Parathyroid adenoma (tissue), 2 donors: ENCODE data around the gene APLP1.
A peak's percentile ranks its signal among the peaks of the same experiment; 100 is the strongest.

Experiments
- H2AFZ ChIP-seq: fragments of 300-600 bp; sonication (generic); one replicate; pipeline ENCODE4 v1.7.0; 2017; ENCODE audit warnings: antibody characterized with exemption, mild to moderate bottlenecking
- H3K27ac ChIP-seq: fragments of 300-600 bp; sonication (generic); one replicate; pipeline ENCODE4 v1.7.0; 2017
- H3K27me3 ChIP-seq: fragments of 300-600 bp; sonication (generic); one replicate; pipeline ENCODE4 v1.7.0; 2017; ENCODE audit warnings: low read length; ENCODE audit not compliant: control insufficient read depth, insufficient read depth
- H3K36me3 ChIP-seq: fragments of 300-600 bp; sonication (generic); one replicate; pipeline ENCODE4 v1.7.0; 2017; ENCODE audit warnings: low read length; ENCODE audit not compliant: control insufficient read depth, insufficient read depth
- H3K4me1 ChIP-seq: fragments of 300-600 bp; sonication (generic); one replicate; pipeline ENCODE4 v1.7.0; 2017; ENCODE audit warnings: control low read depth
- H3K4me2 ChIP-seq: fragments of 300-600 bp; sonication (generic); one replicate; pipeline ENCODE4 v1.7.0; 2017; ENCODE audit warnings: low read length
- H3K4me3 ChIP-seq: fragments of 300-600 bp; sonication (generic); one replicate; pipeline ENCODE4 v1.7.0; 2017; ENCODE audit warnings: low read depth, low read length
- H3K79me2 ChIP-seq: fragments of 300-600 bp; sonication (generic); one replicate; pipeline ENCODE4 v1.7.0; 2017; ENCODE audit warnings: control low read depth
- H3K9ac ChIP-seq: fragments of 300-600 bp; sonication (generic); one replicate; pipeline ENCODE4 v1.7.0; 2017; ENCODE audit warnings: mild to moderate bottlenecking
- H3K9me3 ChIP-seq: fragments of 300-600 bp; sonication (generic); one replicate; pipeline ENCODE4 v1.7.0; 2017; ENCODE audit warnings: low read length; ENCODE audit not compliant: control insufficient read depth
- TF ChIP-seq, protein P1 (sequence below): fragments of 300-600 bp; sonication (generic); IDR thresholded peaks from one replicate; pipeline ENCODE4 v1.7.0; 2017; ENCODE audit warnings: antibody characterized with exemption, mild to moderate bottlenecking
- donor health status: primary hyperparathyroidism.

APLP1 gene

DNA sequence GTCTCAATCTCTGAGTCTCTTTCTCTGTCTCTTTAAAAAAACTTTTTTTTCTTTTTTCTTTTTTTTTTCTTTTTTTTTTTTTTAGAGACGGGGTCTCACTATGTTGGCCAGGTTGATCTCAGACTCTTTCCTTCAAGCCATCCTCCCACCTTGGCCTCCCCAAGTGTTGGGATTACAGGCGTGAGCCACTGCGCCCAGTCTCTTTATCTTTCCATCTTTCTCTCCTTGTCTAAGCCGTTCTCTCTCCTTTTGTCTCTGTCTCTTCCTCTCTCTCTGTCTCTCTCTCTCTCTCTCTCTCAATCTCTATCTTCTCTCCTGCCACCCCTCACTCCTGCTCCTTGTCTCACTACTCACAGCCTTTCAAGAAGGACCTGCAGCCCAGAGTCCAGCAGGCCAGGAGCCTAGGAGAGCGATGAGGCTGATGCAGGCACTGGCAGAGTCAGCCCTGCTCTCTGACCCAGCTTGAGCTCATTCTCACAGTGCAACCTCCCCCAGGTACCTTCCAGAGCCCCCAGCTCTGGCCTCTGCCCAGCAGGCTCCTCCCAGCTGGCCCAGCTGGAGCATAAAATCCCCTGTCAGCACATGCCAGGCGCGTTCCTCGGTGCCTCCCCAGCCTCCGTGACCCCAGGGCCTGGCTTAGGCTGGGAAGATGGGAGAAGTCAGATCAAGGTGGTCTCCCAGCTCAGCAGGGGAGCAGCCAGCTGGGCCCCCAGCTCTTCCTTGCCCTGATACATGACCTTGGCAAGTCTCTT lies 16.2 kb upstream of the APLP1 start, which contains the start of gene NPHS1:
Gene NPHS1 (minus strand): TSS at position 476 of the 752 bp plus-strand sequence. CDS start 667 bp downstream, outside the sequence.
- Histone ChIP-seq H3K9ac (no peak within 1 kb of the TSS), H2AFZ (peak within 1 kb of the TSS; percentile 90), H3K27me3 (no peaks in the 10 kb centered on the region), H3K4me2 (peak within 1 kb of the TSS; percentile 11), H3K4me1 (peaks cover 47% of the 10 kb centered on the region), H3K79me2 (no peaks in the 10 kb centered on the region), H3K9me3 (no peaks in the 10 kb centered on the region), H3K27ac (peak within 1 kb of the TSS; percentile 84), H3K36me3 (no peaks in the 10 kb centered on the region), H3K4me3 (no peak within 1 kb of the TSS)
- TF ChIP-seq, protein P1, sequence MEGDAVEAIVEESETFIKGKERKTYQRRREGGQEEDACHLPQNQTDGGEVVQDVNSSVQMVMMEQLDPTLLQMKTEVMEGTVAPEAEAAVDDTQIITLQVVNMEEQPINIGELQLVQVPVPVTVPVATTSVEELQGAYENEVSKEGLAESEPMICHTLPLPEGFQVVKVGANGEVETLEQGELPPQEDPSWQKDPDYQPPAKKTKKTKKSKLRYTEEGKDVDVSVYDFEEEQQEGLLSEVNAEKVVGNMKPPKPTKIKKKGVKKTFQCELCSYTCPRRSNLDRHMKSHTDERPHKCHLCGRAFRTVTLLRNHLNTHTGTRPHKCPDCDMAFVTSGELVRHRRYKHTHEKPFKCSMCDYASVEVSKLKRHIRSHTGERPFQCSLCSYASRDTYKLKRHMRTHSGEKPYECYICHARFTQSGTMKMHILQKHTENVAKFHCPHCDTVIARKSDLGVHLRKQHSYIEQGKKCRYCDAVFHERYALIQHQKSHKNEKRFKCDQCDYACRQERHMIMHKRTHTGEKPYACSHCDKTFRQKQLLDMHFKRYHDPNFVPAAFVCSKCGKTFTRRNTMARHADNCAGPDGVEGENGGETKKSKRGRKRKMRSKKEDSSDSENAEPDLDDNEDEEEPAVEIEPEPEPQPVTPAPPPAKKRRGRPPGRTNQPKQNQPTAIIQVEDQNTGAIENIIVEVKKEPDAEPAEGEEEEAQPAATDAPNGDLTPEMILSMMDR: no peak

- no peak overlapping the region for H3K4me3 ChIP-seq
- no peaks in the 10 kb centered on the region for H3K9me3 ChIP-seq
- peak overlapping the region; percentile 84 for H3K27ac ChIP-seq
- no peak overlapping the region for H3K4me2 ChIP-seq
- peak overlapping the region; percentile 90 for H2AFZ ChIP-seq
- no peaks in the 10 kb centered on the region for H3K27me3 ChIP-seq
- TF ChIP-seq, protein P1: no peak
- no peak overlapping the region for H3K9ac ChIP-seq
- no peaks in the 10 kb centered on the region for H3K36me3 ChIP-seq
- H3K79me2 ChIP-seq: no peaks in the 10 kb centered on the region
- H3K4me1 ChIP-seq: peaks cover 46% of the 10 kb centered on the region
These were observed 15.2 kb upstream of the APLP1 start for GRCh38 chr19:35853038-35853756.

DNA sequence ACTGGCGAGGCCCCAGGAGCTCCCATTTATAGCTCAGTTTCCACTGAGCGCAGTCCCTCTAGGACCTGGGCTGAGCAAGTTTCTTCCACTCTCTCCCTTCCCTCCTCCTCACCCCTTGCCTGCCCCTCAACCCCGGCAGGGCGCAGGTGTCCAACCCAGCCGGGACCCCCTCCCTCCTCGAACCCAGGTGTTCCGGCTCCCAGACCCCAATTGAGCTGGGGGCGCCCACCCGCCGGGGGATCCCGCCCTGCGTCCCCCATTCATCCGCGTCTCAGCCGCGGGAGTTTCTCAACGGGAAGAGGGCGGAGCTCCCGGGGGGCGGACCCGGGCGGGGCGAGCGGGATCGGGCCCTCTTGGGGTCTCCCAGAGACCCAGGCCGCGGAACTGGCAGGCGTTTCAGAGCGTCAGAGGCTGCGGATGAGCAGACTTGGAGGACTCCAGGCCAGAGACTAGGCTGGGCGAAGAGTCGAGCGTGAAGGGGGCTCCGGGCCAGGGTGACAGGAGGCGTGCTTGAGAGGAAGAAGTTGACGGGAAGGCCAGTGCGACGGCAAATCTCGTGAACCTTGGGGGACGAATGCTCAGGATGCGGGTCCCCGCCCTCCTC lies 11.7 kb upstream of the APLP1 start, which contains the start of gene KIRREL2:
Gene KIRREL2 (plus strand): TSS at position 366 of the 604 bp plus-strand sequence. CDS start 209 bp downstream, at position 575.
- Histone ChIP-seq H3K4me2 (peak within 1 kb of the TSS; percentile 87), H2AFZ (peak within 1 kb of the TSS; percentile 91), H3K9ac (peak within 1 kb of the TSS; percentile 34), H3K27me3 (no peaks in the 10 kb centered on the region), H3K9me3 (no peaks in the 10 kb centered on the region), H3K27ac (peak within 1 kb of the TSS; percentile 31), H3K36me3 (no peaks in the 10 kb centered on the region), H3K79me2 (no peaks in the 10 kb centered on the region), H3K4me3 (peak within 1 kb of the TSS; percentile 55), H3K4me1 (peaks cover 22% of the 10 kb centered on the region)
- TF ChIP-seq, protein P1: no peak

- H2AFZ ChIP-seq: no peak overlapping the region
- H3K9ac ChIP-seq: no peak overlapping the region
- no peaks in the 10 kb centered on the region for H3K79me2 ChIP-seq
- no peaks in the 10 kb centered on the region for H3K27me3 ChIP-seq
- no peak overlapping the region for H3K4me2 ChIP-seq
- H3K27ac ChIP-seq: no peak overlapping the region
- TF ChIP-seq, protein P1: no peak
- no peaks in the 10 kb centered on the region for H3K36me3 ChIP-seq
- H3K9me3 ChIP-seq: no peaks in the 10 kb centered on the region
- H3K4me3 ChIP-seq: no peak overlapping the region
- H3K4me1 ChIP-seq: peaks cover 6% of the 10 kb centered on the region
These were observed 10.1 kb upstream of the APLP1 start for GRCh38 chr19:35858311-35858710.
